Transverse colon (tissue), 3 donors: ENCODE results near the gene OR52A5.
"Not testable (repeated sequence)": the region's sequence is repeated elsewhere in the genome, so short reads cannot be mapped to it uniquely, and the experiment has no call there.

ENCODE experiments used
- CTCF ChIP-seq, 5 experiments: fragments of 200-600 bp in 3 of 5; fragments of 450-650 bp in 2 of 5; sonication (generic) in 3 of 5; IDR thresholded peaks; 1 replicate in 2 of 5; 2 replicates in 3 of 5; pipeline ENCODE4 v1.5.1; 2016 to 2017; ENCODE audit warnings: antibody characterized with exemption in 5 of 5, inconsistent platforms in 3 of 5, mild to moderate bottlenecking in 2 of 5, moderate library complexity in 1 of 5
- POLR2A ChIP-seq: fragments of 450-650 bp; IDR thresholded peaks from one replicate; pipeline ENCODE4 v1.6.1; 2016; ENCODE audit warnings: antibody characterized with exemption, mild to moderate bottlenecking, moderate library complexity

GRCh38 chr11:5160217-5160616 is 22.1 kb upstream of the OR52A5 start:
- TF ChIP-seq POLR2A; CTCF (IDR thresholded peaks at IDR 0.05): not testable (repeated sequence)
